ENCODE results near the gene NTSR1.

The NTSR1 gene

DNA sequence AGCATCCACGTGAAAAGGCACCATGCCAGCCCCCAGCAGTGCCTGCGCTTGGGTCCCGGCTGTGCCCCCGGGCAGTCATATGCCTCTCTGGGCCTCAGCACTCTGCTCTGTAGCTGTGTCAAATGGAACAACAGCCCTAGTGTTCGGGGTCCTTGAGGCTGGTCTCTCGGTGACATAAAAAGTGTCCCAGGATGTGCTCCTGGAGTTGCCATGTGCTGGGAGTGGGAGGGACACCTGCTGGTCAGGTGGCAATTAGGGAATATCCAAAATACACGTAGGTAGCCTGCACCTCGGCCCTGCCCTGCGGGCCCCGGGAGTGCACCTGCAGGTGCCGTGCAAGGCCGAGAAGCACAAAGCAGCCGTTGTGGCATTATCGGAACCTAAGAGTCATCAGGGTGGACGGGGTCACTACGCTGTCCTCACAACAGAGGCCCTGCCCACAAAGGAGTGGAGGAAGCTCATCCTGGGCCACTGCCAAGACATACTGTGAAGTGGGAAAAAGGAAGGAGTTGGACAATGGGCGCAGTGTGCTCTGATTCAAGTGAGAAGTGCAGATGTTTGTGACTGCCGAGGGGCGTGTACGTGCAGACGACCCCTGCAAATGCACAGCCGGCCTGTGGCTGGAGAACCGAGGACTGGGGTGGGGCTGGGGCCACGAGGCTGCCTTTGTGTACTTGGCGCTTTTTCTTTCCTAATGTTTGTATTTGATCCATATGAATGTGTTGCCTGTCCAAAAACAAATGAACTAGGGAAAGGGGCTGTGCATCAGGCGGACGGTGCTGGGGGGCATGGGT lies 41.7 kb upstream of the NTSR1 start:
- DNase-seq, result no peak
- Mint-ChIP-seq H3K4me1 (peaks cover 35% of the 10 kb centered on the region), H3K36me3 (ENCODE audit: low read depth) (no peaks in the 10 kb centered on the region), H3K27me3 (ENCODE audit: low read depth, poor library complexity) (peaks cover 20% of the 10 kb centered on the region), H3K4me3 (no peak overlapping the region), H3K27ac (no peak overlapping the region), H3K9me3 (no peaks in the 10 kb centered on the region)
- TF ChIP-seq, protein P1, sequence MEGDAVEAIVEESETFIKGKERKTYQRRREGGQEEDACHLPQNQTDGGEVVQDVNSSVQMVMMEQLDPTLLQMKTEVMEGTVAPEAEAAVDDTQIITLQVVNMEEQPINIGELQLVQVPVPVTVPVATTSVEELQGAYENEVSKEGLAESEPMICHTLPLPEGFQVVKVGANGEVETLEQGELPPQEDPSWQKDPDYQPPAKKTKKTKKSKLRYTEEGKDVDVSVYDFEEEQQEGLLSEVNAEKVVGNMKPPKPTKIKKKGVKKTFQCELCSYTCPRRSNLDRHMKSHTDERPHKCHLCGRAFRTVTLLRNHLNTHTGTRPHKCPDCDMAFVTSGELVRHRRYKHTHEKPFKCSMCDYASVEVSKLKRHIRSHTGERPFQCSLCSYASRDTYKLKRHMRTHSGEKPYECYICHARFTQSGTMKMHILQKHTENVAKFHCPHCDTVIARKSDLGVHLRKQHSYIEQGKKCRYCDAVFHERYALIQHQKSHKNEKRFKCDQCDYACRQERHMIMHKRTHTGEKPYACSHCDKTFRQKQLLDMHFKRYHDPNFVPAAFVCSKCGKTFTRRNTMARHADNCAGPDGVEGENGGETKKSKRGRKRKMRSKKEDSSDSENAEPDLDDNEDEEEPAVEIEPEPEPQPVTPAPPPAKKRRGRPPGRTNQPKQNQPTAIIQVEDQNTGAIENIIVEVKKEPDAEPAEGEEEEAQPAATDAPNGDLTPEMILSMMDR (IDR thresholded peaks at IDR 0.05), result no peak

DNA sequence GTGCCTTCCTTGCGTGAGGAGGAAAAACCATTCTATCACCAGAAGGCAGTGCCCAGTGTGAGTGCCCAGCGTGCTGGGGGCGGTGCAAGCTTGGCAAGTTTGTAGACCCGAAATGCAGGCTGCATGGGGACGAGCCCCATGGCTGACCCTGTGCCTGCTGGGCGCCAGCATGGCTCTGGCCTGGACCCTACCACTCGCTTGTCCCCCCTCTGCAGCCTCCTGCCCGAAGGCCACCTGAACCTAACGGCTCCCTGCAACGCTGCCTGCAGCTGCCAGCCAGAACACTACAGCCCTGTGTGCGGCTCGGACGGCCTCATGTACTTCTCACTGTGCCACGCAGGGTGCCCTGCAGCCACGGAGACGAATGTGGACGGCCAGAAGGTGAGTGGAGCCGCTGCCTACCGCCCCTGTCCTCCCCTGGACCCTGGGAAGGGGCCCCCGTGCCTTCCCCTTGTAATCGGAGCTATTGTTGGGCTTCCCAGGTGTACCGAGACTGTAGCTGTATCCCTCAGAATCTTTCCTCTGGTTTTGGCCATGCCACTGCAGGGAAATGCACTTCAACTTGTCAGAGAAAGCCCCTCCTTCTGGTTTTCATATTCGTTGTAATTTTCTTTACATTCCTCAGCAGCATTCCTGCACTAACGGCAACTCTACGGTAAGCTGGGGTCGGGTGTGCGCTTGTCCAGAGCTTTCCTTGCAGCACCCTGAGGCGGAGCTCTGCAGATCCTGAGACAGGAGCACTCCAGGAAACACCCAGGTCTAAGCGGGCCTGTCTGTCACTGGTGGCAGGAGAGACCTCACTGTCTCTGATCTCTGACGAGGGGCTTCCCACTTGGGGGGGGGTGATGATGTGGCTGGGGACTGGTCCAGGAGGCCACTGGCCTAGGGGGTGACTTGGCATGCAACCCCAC lies 40.9 kb upstream of the NTSR1 start:
- Mint-ChIP-seq H3K27ac (no peak overlapping the region), H3K27me3 (ENCODE audit: low read depth, poor library complexity) (peaks cover 17% of the 10 kb centered on the region), H3K4me1 (peaks cover 35% of the 10 kb centered on the region), H3K9me3 (no peaks in the 10 kb centered on the region), H3K36me3 (ENCODE audit: low read depth) (no peaks in the 10 kb centered on the region), H3K4me3 (no peak overlapping the region)
- TF ChIP-seq, protein P1 (IDR thresholded peaks at IDR 0.05), result no peak
- DNase-seq, result no peak

DNA sequence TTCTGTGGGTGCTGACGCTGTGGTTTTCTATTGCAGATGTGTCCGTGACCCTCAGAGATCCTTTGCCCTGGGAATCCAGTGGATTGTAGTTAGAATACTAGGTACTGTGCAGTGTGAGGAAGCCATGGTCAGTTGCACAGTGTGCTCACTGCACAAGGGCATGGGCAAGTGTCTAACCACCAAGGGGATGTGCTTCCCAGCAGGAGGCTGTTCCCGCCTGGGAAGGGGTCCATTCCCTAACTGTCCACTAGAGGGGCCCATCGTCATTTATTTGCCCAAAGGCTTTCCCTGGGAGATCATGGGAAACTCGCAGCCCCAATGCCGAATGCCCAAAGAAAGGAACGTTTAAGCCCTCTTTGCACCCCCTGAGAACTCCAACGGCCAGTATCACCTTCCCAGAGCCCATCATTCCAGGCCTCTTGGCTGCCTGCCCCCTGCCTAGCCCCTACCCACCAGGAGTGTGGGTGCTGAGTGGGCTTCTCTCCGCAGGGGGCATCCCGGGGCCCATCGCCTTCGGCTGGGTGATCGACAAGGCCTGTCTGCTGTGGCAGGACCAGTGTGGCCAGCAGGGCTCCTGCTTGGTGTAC lies 40.1 kb upstream of the NTSR1 start:
- H3K9me3 Mint-ChIP-seq, result no peaks in the 10 kb centered on the region
- peaks cover 17% of the 10 kb centered on the region for H3K27me3 Mint-ChIP-seq (ENCODE audit: low read depth, poor library complexity)
- no peak overlapping the region for H3K4me3 Mint-ChIP-seq
- peaks cover 28% of the 10 kb centered on the region for H3K4me1 Mint-ChIP-seq
- H3K27ac Mint-ChIP-seq, result no peak overlapping the region
- H3K36me3 Mint-ChIP-seq (ENCODE audit: low read depth), result no peaks in the 10 kb centered on the region
- DNase-seq, result peak; percentile 83
- TF ChIP-seq, protein P1 (IDR thresholded peaks at IDR 0.05), result peak; percentile 91

DNA sequence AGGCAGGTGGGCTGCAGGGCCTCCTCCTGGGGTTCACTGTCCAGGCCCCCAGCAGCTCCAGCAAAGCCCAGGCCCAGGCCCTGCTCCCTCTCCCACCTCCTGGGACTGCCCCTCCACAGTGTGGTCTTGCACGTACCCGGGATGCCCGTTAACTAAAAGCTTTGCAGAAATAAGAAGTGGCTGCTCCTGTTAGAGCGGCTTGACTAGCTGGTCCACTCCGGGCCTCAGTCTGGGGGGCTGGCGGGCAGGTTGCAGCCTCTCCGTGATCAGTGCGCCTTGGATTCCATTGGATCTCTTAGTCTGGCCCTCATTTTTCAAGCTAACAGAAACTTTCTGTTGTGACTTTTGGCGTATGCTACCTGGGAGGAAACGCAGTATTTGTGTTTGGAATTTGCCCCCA lies 39.4 kb upstream of the NTSR1 start:
- H3K9me3 Mint-ChIP-seq, result no peaks in the 10 kb centered on the region
- TF ChIP-seq, protein P1 (IDR thresholded peaks at IDR 0.05), result no peak
- no peaks in the 10 kb centered on the region for H3K36me3 Mint-ChIP-seq (ENCODE audit: low read depth)
- H3K4me1 Mint-ChIP-seq, result peaks cover 29% of the 10 kb centered on the region
- no peak overlapping the region for H3K27ac Mint-ChIP-seq
- DNase-seq, result no peak
- H3K27me3 Mint-ChIP-seq (ENCODE audit: low read depth, poor library complexity), result peaks cover 19% of the 10 kb centered on the region
- no peak overlapping the region for H3K4me3 Mint-ChIP-seq

DNA sequence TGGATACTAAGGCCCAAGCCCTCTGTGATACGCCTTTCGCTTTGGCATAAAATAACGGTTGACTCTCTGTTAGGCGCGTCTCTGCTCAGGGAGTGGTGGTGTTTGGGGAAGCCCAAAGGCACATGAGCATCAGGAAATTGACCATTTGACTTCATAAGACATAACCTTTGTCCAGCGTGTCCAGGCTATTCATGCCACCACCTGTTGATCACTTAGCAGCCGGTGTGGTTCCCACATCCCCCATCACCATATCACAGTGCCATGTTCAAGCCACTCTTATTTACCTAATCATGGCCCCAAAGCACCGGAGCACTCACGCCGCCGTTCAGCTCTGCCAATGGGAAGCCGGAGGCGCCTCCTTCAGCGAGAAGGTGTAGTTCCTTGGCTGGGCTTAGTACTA lies 38.5 kb upstream of the NTSR1 start:
- Mint-ChIP-seq H3K9me3 (no peaks in the 10 kb centered on the region), H3K4me1 (peaks cover 38% of the 10 kb centered on the region), H3K27ac (no peak overlapping the region), H3K36me3 (ENCODE audit: low read depth) (no peaks in the 10 kb centered on the region), H3K27me3 (ENCODE audit: low read depth, poor library complexity) (peaks cover 16% of the 10 kb centered on the region), H3K4me3 (no peak overlapping the region)
- TF ChIP-seq, protein P1 (IDR thresholded peaks at IDR 0.05), result no peak
- no peak for DNase-seq

Measured in nephron progenitor cell (in vitro differentiated cells).